H1 (cell line): ENCODE data around the gene SCN4A.
"Not testable (repeated sequence)": the region's sequence is repeated elsewhere in the genome, so short reads cannot be mapped to it uniquely, and the experiment has no call there.

ENCODE experiments used
- CREB1 ChIP-seq: IDR thresholded peaks from 2 replicates; pipeline ENCODE4 v1.6.1; 2012; ENCODE audit warnings: inconsistent platforms
- CTCF ChIP-seq, 3 experiments: IDR thresholded peaks; 1 replicate in 2 of 3; 2 replicates in 1 of 3; pipeline versions ENCODE4 v1.5.1 to v1.6.1; 2011; ENCODE audit warnings: low read length in 3 of 3, mild to moderate bottlenecking in 3 of 3, inconsistent platforms in 2 of 3, low read depth in 1 of 3, moderate library complexity in 1 of 3; ENCODE audit not compliant: insufficient read depth in 1 of 3; ENCODE audit errors: control extremely low read depth in 1 of 3
- EP300 ChIP-seq, 2 experiments: IDR thresholded peaks; 1 replicate in 1 of 2; 2 replicates in 1 of 2; pipeline ENCODE4 v1.6.1; 2011 to 2012; ENCODE audit warnings: low read depth in 2 of 2, low read length in 2 of 2, mild to moderate bottlenecking in 2 of 2, borderline replicate concordance in 1 of 2, inconsistent platforms in 1 of 2, moderate library complexity in 1 of 2
- RAD21 ChIP-seq, 2 experiments: IDR thresholded peaks in 1 of 2; conservative IDR thresholded peaks in 1 of 2; 2 replicates each; pipeline ENCODE4 v1.6.1; 2011; ENCODE audit warnings: low read depth in 2 of 2, low read length in 2 of 2, improper control_type of control experiment in 1 of 2, inconsistent platforms in 1 of 2, mild to moderate bottlenecking in 1 of 2, moderate library complexity in 1 of 2
- SRF ChIP-seq: IDR thresholded peaks from 2 replicates; pipeline ENCODE4 v1.6.1; 2011; ENCODE audit warnings: mild to moderate bottlenecking, low read depth, low read length, moderate library complexity
- YY1 ChIP-seq: IDR thresholded peaks from 2 replicates; pipeline ENCODE4 v1.6.1; 2011; ENCODE audit warnings: low read depth, mild to moderate bottlenecking, low read length

GRCh38 chr17:63896524-63897354 lies 76.0 kb downstream of the SCN4A start, which contains the start of gene CSH1:
- TF ChIP-seq SRF; CTCF (IDR thresholded peaks at IDR 0.05; ENCODE audit: control extremely low read depth in 1 of 3, insufficient read depth in 1 of 3, low read depth in 1 of 3, low read length in 3 of 3); EP300 (IDR thresholded peaks at IDR 0.05; ENCODE audit: borderline replicate concordance in 1 of 2, low read depth in 2 of 2, low read length in 2 of 2); CREB1; YY1; RAD21 (IDR thresholded peaks at IDR 0.05 in 1 of 2, conservative IDR thresholded peaks at IDR 0.05 in 1 of 2; ENCODE audit: low read depth in 2 of 2, low read length in 2 of 2): not testable (repeated sequence)
